Caco-2 (cell line): ENCODE data around the gene SHKBP1. TPM values are rescaled to one million over a fixed set of nuclear protein-coding genes. Genes with fewer than 3 reads are reported as not detected.
A peak's percentile ranks its signal among the peaks of the same experiment; 100 is the strongest.

Experiments used
- BruUV-seq: library from RNA; stranded (reverse); fragments of 400-500 nt; replicated peaks from 2 replicates; lab custom pipeline; 2021; lab: Mats Ljungman, UMichigan
- CTCF ChIA-PET: fragments of 300-600 bp; sonication (Branson Sonifier 250); formaldehyde crosslinking; loops from one replicate; lab custom pipeline; 2022; ENCODE audit warnings: antibody characterized with exemption; lab: Charles Lee
- POLR2A ChIA-PET: fragments of 300-600 bp; sonication (Branson Sonifier 250); formaldehyde crosslinking; loops from one replicate; lab custom pipeline; 2022; ENCODE audit warnings: antibody characterized with exemption; lab: Charles Lee
- DNase-seq, 2 experiments: peaks; one replicate each; pipeline versions ENCODE4 v3.0.0 to v3.0.0-alpha.2; 2020 to 2022
- H3K27me3 ChIP-seq: replicated peaks from 2 replicates; pipeline ENCODE4 v1.6.0; 2011; ENCODE audit warnings: low read length; ENCODE audit not compliant: control insufficient read depth, insufficient read depth
- H3K36me3 ChIP-seq: 2 replicates; pipeline ENCODE4 v1.5.1; 2011; ENCODE audit warnings: low read length; ENCODE audit not compliant: control insufficient read depth, insufficient read depth
- H3K4me1 ChIP-seq: fragments of 250-450 bp; sonication (Bioruptor Pico); 2 replicates; pipeline ENCODE4 v1.5.1; 2020; ENCODE audit warnings: mild to moderate bottlenecking
- H3K4me3 ChIP-seq: 2 replicates; pipeline ENCODE4 v1.5.1; 2011; ENCODE audit warnings: low read depth, mild to moderate bottlenecking, control low read depth, low read length
- H3K9me3 ChIP-seq: fragments of 250-450 bp; sonication (Bioruptor Pico); 2 replicates; pipeline ENCODE4 v1.5.1; 2020; ENCODE audit warnings: mild to moderate bottlenecking, moderate library complexity
- H3K27ac Mint-ChIP-seq: one replicate; pipeline ENCODE4 v1.8.0; 2022; ENCODE audit warnings: mixed read lengths; ENCODE audit not compliant: unreplicated experiment
- H3K27me3 Mint-ChIP-seq: one replicate; pipeline ENCODE4 v1.8.0; 2022; ENCODE audit warnings: mixed read lengths; ENCODE audit not compliant: insufficient read depth, unreplicated experiment
- H3K36me3 Mint-ChIP-seq: one replicate; pipeline ENCODE4 v1.8.0; 2022; ENCODE audit warnings: mild to moderate bottlenecking, mixed read lengths; ENCODE audit not compliant: insufficient read depth, unreplicated experiment
- H3K4me1 Mint-ChIP-seq: one replicate; pipeline ENCODE4 v1.8.0; 2022; ENCODE audit warnings: low read depth, mixed read lengths; ENCODE audit not compliant: unreplicated experiment
- H3K4me3 Mint-ChIP-seq: one replicate; pipeline ENCODE4 v1.8.0; 2022; ENCODE audit warnings: mild to moderate bottlenecking, moderate library complexity, mixed read lengths; ENCODE audit not compliant: unreplicated experiment
- H3K9me3 Mint-ChIP-seq: one replicate; pipeline ENCODE4 v1.8.0; 2022; ENCODE audit warnings: mixed read lengths; ENCODE audit not compliant: unreplicated experiment
- CTCF ChIP-seq, 2 experiments: fragments of 200-600 bp in 1 of 2; IDR thresholded peaks; 1 replicate in 1 of 2; 2 replicates in 1 of 2; pipeline versions ENCODE4 v1.5.1 to v1.8.0; 2011 to 2022; ENCODE audit warnings: antibody characterized with exemption in 1 of 2, control low read depth in 1 of 2, inconsistent platforms in 1 of 2, low read depth in 1 of 2, low read length in 1 of 2, mild to moderate bottlenecking in 1 of 2, moderate library complexity in 1 of 2; ENCODE audit not compliant: insufficient read depth in 1 of 2, severe bottlenecking in 1 of 2, unreplicated experiment in 1 of 2
- intact Hi-C: fragments of 100-400 bp; cut with micrococcal nuclease; formaldehyde crosslinking; loops from one replicate; pipeline ENCODE4 v1.10.0; 2022; ENCODE audit not compliant: unreplicated experiment
- total RNA-seq: library from RNA; stranded (reverse); gene quantifications from 2 replicates; pipeline ENCODE4 v1.2.3, GENCODE V29; 2022

SHKBP1 gene
- total RNA-seq, 1 experiment from 2014 or later = 82.6 TPM

- no peak overlapping the region for H3K4me3 ChIP-seq
- peaks cover 10% of the 10 kb centered on the region for H3K36me3 Mint-ChIP-seq
- intact Hi-C loops = loop anchor here (2.0 kb wide), 1 partner anchor 33 kb away; no protein-coding TSS in a partner anchor
- TF ChIP-seq CTCF (IDR thresholded peaks at IDR 0.05; ENCODE audit: insufficient read depth in 1 of 2, low read depth in 1 of 2, low read length in 1 of 2, severe bottlenecking in 1 of 2, unreplicated experiment in 1 of 2) = no peak
- H3K9me3 ChIP-seq = no peaks in the 10 kb centered on the region
- H3K4me1 Mint-ChIP-seq = peaks cover 13% of the 10 kb centered on the region
- no peak overlapping the region for H3K4me3 Mint-ChIP-seq
- no peak overlapping the region for H3K27ac Mint-ChIP-seq
- H3K27me3 ChIP-seq = no peaks in the 10 kb centered on the region; the same call in 1 of the 2 replicates
- BruUV-seq = no TSS peak
- ChIA-PET POLR2A (no interaction called here), CTCF (interaction anchor here (1.7 kb wide), 1 partner anchor 108 kb away, joined by 9 read pairs; no protein-coding TSS in a partner anchor)
- peaks cover 9% of the 10 kb centered on the region; the same call in 1 of the 2 replicates for H3K4me1 ChIP-seq
- no peaks in the 10 kb centered on the region for H3K36me3 ChIP-seq
- DNase-seq = no peak
- peaks cover 9% of the 10 kb centered on the region for H3K9me3 Mint-ChIP-seq
- H3K27me3 Mint-ChIP-seq = peaks cover 2% of the 10 kb centered on the region
Measured at GRCh38 chr19:40571831-40572495, 4.7 kb upstream of the SHKBP1 start.

GRCh38 chr19:40575326-40575725 is 1.3 kb upstream of the SHKBP1 start:
- Histone ChIP-seq H3K4me1 (peaks cover 4% of the 10 kb centered on the region; the same call in 1 of the 2 replicates), H3K36me3 (no peaks in the 10 kb centered on the region), H3K27me3 (no peaks in the 10 kb centered on the region), H3K4me3 (no peak overlapping the region), H3K9me3 (no peaks in the 10 kb centered on the region)
- POLR2A ChIA-PET = no interaction called here
- CTCF ChIA-PET = no interaction called here
- H3K9me3 Mint-ChIP-seq = peaks cover 9% of the 10 kb centered on the region
- intact Hi-C loops = no loop called here
- H3K36me3 Mint-ChIP-seq = peaks cover 17% of the 10 kb centered on the region
- no peaks in the 10 kb centered on the region for H3K27me3 Mint-ChIP-seq
- no peak for DNase-seq
- no peak overlapping the region for H3K4me3 Mint-ChIP-seq
- BruUV-seq = no TSS peak
- H3K4me1 Mint-ChIP-seq = peaks cover 18% of the 10 kb centered on the region
- H3K27ac Mint-ChIP-seq = no peak overlapping the region
- no peak for TF ChIP-seq CTCF (IDR thresholded peaks at IDR 0.05; ENCODE audit: insufficient read depth in 1 of 2, low read depth in 1 of 2, low read length in 1 of 2, severe bottlenecking in 1 of 2, unreplicated experiment in 1 of 2)

GRCh38 chr19:40576151-40576584 is 505 bp upstream of the SHKBP1 start:
- no peaks in the 10 kb centered on the region for H3K36me3 ChIP-seq
- H3K27me3 ChIP-seq = no peaks in the 10 kb centered on the region
- H3K9me3 ChIP-seq = no peaks in the 10 kb centered on the region
- peaks cover 12% of the 10 kb centered on the region for H3K36me3 Mint-ChIP-seq
- BruUV-seq = no TSS peak
- ChIA-PET POLR2A (no interaction called here), CTCF (no interaction called here)
- no peak for TF ChIP-seq CTCF (IDR thresholded peaks at IDR 0.05; ENCODE audit: insufficient read depth in 1 of 2, low read depth in 1 of 2, low read length in 1 of 2, severe bottlenecking in 1 of 2, unreplicated experiment in 1 of 2)
- H3K27ac Mint-ChIP-seq = no peak overlapping the region
- peaks cover 2% of the 10 kb centered on the region for H3K9me3 Mint-ChIP-seq
- peaks cover 4% of the 10 kb centered on the region; the same call in 1 of the 2 replicates for H3K4me1 ChIP-seq
- peak overlapping the region; percentile 76 for H3K4me3 Mint-ChIP-seq
- peaks cover 11% of the 10 kb centered on the region for H3K4me1 Mint-ChIP-seq
- DNase-seq = no peak
- peak overlapping the region; percentile 46 for H3K4me3 ChIP-seq
- H3K27me3 Mint-ChIP-seq = no peaks in the 10 kb centered on the region
- intact Hi-C loops = loop anchor here (2.0 kb wide), 1 partner anchor 23 kb away; no protein-coding TSS in a partner anchor
